Measurements from ENCODE around the gene TSPAN6. TPM values are rescaled to one million over a fixed set of nuclear protein-coding genes. Genes with fewer than 3 reads are reported as not detected.

TSPAN6 gene
- total RNA-seq, 1 experiment from 2014 or later = 40.2 TPM

DNA sequence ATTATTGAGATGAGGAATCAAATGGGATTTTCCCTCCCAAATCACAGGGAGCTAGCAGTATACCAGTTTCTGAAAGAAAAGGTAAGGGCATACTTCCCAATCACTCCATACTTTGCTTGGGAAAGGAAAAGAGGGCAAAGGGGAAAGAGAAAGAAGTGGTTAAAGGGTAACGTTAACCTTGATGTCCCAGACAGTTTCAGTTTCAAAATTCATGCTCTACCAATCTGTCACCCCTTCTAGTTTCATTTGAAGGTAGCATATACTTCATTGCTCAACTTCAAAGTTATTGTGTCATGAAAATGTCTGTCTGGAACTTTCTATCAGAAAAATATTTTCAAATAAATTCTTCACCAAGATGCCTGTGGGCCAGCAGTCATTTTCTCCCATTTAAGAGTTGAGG lies 35.8 kb downstream of the TSPAN6 start:
- H3K27me3 ChIP-seq (replicated peaks; ENCODE audit: insufficient read depth, low read depth, low read length, poor library complexity) = peaks cover 4% of the 10 kb centered on the region
- no peaks in the 10 kb centered on the region for H3K4me1 ChIP-seq (ENCODE audit: insufficient read depth, low read length, poor library complexity, severe bottlenecking)
- intact Hi-C loops (cut with micrococcal nuclease; ENCODE audit: unreplicated experiment) = no loop called here
- no peaks in the 10 kb centered on the region for H3K36me3 ChIP-seq (ENCODE audit: insufficient read depth, low read length, poor library complexity, severe bottlenecking)
- H3K9me3 ChIP-seq (ENCODE audit: low read depth, low read length, poor library complexity, severe bottlenecking) = no peaks in the 10 kb centered on the region
- no peak for DNase-seq (ENCODE audit: low spot score)
- TF ChIP-seq EZH2 (IDR thresholded peaks at IDR 0.05; ENCODE audit: borderline replicate concordance, low read depth, low read length, poor library complexity, severe bottlenecking) = no peak
- TF ChIP-seq, protein P1, sequence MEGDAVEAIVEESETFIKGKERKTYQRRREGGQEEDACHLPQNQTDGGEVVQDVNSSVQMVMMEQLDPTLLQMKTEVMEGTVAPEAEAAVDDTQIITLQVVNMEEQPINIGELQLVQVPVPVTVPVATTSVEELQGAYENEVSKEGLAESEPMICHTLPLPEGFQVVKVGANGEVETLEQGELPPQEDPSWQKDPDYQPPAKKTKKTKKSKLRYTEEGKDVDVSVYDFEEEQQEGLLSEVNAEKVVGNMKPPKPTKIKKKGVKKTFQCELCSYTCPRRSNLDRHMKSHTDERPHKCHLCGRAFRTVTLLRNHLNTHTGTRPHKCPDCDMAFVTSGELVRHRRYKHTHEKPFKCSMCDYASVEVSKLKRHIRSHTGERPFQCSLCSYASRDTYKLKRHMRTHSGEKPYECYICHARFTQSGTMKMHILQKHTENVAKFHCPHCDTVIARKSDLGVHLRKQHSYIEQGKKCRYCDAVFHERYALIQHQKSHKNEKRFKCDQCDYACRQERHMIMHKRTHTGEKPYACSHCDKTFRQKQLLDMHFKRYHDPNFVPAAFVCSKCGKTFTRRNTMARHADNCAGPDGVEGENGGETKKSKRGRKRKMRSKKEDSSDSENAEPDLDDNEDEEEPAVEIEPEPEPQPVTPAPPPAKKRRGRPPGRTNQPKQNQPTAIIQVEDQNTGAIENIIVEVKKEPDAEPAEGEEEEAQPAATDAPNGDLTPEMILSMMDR (conservative IDR thresholded peaks at IDR 0.05; ENCODE audit: low read depth, low read length) = no peak
- no peak overlapping the region for H3K27ac ChIP-seq (ENCODE audit: low read depth, low read length, poor library complexity, severe bottlenecking)
- ChIA-PET POLR2A (ENCODE audit: low non-redundant PET) (no interaction called here), CTCF (no interaction called here)
- no peak overlapping the region for H3K4me3 ChIP-seq (ENCODE audit: low read depth, low read length, poor library complexity, severe bottlenecking)
- BruUV-seq (replicated peaks) = no TSS peak

DNA sequence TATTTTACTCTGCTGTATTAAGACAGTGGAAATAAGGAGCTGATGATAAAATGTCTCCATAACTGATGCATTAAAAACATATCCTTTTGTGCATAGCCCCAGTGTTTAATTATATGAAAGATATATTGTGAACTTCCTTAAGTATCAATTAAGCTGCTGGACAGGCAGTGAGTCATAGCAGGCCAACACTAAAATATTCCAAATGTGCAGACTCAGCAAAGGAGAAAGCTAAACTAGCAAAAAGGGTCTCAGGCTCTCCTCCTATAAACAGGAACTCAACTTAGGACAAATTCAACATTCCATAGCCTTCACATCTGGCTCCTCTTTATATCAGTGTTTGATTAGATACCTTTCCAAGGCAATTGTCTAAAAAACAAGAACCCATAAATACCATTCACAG lies 36.3 kb downstream of the TSPAN6 start:
- no peaks in the 10 kb centered on the region for H3K4me1 ChIP-seq (ENCODE audit: insufficient read depth, low read length, poor library complexity, severe bottlenecking)
- no peaks in the 10 kb centered on the region for H3K36me3 ChIP-seq (ENCODE audit: insufficient read depth, low read length, poor library complexity, severe bottlenecking)
- CTCF ChIA-PET = no interaction called here
- intact Hi-C loops (cut with micrococcal nuclease; ENCODE audit: unreplicated experiment) = no loop called here
- TF ChIP-seq, protein P1 (conservative IDR thresholded peaks at IDR 0.05; ENCODE audit: low read depth, low read length) = no peak
- TF ChIP-seq EZH2 (IDR thresholded peaks at IDR 0.05; ENCODE audit: borderline replicate concordance, low read depth, low read length, poor library complexity, severe bottlenecking) = no peak
- no peak overlapping the region for H3K27ac ChIP-seq (ENCODE audit: low read depth, low read length, poor library complexity, severe bottlenecking)
- BruUV-seq (replicated peaks) = no TSS peak
- H3K9me3 ChIP-seq (ENCODE audit: low read depth, low read length, poor library complexity, severe bottlenecking) = no peaks in the 10 kb centered on the region
- H3K4me3 ChIP-seq (ENCODE audit: low read depth, low read length, poor library complexity, severe bottlenecking) = no peak overlapping the region
- POLR2A ChIA-PET (ENCODE audit: low non-redundant PET) = no interaction called here
- H3K27me3 ChIP-seq (replicated peaks; ENCODE audit: insufficient read depth, low read depth, low read length, poor library complexity) = peaks cover 4% of the 10 kb centered on the region
- DNase-seq (ENCODE audit: low spot score) = no peak

- BruUV-seq (replicated peaks) = no TSS peak
- Histone ChIP-seq H3K27ac (ENCODE audit: low read depth, low read length, poor library complexity, severe bottlenecking) (no peak overlapping the region), H3K27me3 (replicated peaks; ENCODE audit: insufficient read depth, low read depth, low read length, poor library complexity) (peaks cover 2% of the 10 kb centered on the region), H3K36me3 (ENCODE audit: insufficient read depth, low read length, poor library complexity, severe bottlenecking) (no peaks in the 10 kb centered on the region), H3K9me3 (ENCODE audit: low read depth, low read length, poor library complexity, severe bottlenecking) (no peaks in the 10 kb centered on the region), H3K4me1 (ENCODE audit: insufficient read depth, low read length, poor library complexity, severe bottlenecking) (no peaks in the 10 kb centered on the region), H3K4me3 (ENCODE audit: low read depth, low read length, poor library complexity, severe bottlenecking) (no peak overlapping the region)
- intact Hi-C loops (cut with micrococcal nuclease; ENCODE audit: unreplicated experiment) = no loop called here
- DNase-seq (ENCODE audit: low spot score) = no peak
- POLR2A ChIA-PET (ENCODE audit: low non-redundant PET) = no interaction called here
- TF ChIP-seq, protein P1 (conservative IDR thresholded peaks at IDR 0.05; ENCODE audit: low read depth, low read length) = no peak
- no peak for TF ChIP-seq EZH2 (IDR thresholded peaks at IDR 0.05; ENCODE audit: borderline replicate concordance, low read depth, low read length, poor library complexity, severe bottlenecking)
- CTCF ChIA-PET = no interaction called here
These were observed 37.1 kb downstream of the TSPAN6 start for GRCh38 chrX:100599456-100599855.

Measured in A673 (cell line).